ENCODE results near the gene ZMAT3. TPM values are rescaled to one million over a fixed set of nuclear protein-coding genes. Genes with fewer than 3 reads are reported as not detected.

The ZMAT3 gene
- total RNA-seq, 2 experiments from 2014 or later: 14.1 to 15.1 TPM

DNA sequence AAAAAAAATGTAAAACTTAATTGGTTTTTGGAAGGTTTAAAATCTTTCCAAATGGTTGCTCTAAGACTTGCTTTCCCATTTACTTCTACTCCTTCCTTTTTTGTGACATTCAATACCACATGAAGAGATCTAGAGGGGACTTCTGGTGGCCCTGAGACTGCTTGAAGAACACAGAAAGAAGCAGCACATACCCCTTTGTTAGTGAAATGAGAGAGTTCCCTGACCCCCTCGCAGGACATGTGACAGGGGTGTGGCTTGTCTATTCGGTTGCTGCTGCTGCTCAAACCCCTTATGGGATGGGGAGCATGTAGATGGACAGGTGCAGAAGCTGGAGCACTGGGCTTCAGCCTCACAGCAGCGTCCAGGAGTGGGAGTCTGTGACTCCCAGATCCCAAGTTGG lies 71.0 kb downstream of the ZMAT3 start:
- no peak for ATAC-seq
- H3K27ac Mint-ChIP-seq: no peak overlapping the region
- CTCF ChIA-PET: no interaction called here

DNA sequence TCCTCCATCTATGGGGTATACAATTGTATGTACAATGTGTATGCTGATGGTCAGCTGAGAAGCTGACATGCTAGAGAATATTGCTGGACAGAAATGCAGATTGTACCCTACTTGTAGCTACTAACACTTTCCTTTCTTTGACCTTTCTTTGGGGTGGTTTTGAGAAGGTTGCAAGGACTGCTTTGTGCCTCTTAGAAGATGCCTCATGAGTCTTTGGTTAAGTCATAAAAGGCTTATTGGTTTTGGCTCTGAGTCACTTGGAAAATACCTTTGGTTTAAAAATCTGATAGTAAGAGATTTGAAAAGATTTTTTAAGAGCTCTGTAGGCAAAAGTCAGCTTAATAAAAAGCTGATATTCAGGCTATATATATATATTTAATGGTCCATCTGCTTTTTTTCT lies 71.5 kb downstream of the ZMAT3 start:
- ATAC-seq: peak; percentile 60
- H3K36me3 Mint-ChIP-seq: peaks cover 4% of the 10 kb centered on the region
- CTCF ChIA-PET: no interaction called here
- peaks cover 2% of the 10 kb centered on the region for H3K27me3 Mint-ChIP-seq
- H3K9me3 Mint-ChIP-seq (ENCODE audit: low read depth): no peaks in the 10 kb centered on the region
- no peak overlapping the region for H3K27ac Mint-ChIP-seq
- no peak overlapping the region for H3K4me3 Mint-ChIP-seq
- peaks cover 18% of the 10 kb centered on the region for H3K4me1 Mint-ChIP-seq
- DNase-seq: no peak

More for the DNA sequence above, 71.0 kb downstream of the ZMAT3 start:
- H3K4me1 Mint-ChIP-seq: peaks cover 18% of the 10 kb centered on the region
- peaks cover 4% of the 10 kb centered on the region for H3K27me3 Mint-ChIP-seq
- H3K9me3 Mint-ChIP-seq (ENCODE audit: low read depth): no peaks in the 10 kb centered on the region
- H3K4me3 Mint-ChIP-seq: no peak overlapping the region
- peaks cover 4% of the 10 kb centered on the region for H3K36me3 Mint-ChIP-seq
- no peak for DNase-seq

DNA sequence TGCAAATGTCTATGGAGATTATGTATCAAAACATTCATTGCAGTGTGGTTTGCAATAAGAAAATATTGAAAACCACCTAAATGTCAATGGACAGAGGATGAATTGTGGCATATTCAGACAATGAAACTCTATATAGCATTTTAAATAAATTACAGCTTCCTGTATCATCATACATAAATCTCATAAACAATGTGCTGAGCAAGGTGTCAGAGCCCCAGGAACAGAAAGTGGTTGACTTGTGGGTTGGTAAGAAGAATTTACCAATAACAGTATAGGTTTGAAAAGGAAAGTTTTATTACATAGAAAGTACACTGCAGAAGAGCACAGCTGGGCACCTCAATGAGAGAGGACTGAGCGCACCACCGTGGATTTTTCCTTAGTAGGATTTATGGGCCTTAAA lies 75.2 kb downstream of the ZMAT3 start:
- Mint-ChIP-seq H3K27me3 (peaks cover 2% of the 10 kb centered on the region), H3K4me1 (peaks cover 18% of the 10 kb centered on the region), H3K4me3 (no peak overlapping the region), H3K9me3 (ENCODE audit: low read depth) (no peaks in the 10 kb centered on the region), H3K27ac (no peak overlapping the region), H3K36me3 (peaks cover 10% of the 10 kb centered on the region)
- CTCF ChIA-PET: no interaction called here
- DNase-seq (no peak), ATAC-seq (no peak)

DNA sequence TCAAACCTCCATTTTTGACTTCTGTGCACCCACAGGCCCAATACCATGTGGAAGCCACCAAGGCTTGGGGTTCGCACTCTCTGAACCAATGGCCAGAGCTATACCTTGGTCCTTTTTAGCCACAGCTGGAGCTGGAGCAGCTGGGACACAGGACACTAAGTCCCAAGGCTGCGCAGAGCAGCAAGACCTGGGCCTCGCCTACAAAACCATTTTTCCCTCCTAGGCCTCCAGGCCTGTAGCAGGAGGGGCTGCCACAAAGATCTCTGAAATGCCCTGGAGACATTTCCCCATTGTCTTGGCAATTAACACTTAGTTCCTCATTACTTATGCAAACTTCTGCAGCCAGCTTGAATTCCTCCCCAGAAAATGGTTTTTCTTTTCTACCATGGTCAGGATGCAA lies 81.3 kb downstream of the ZMAT3 start:
- DNase-seq: no peak
- ATAC-seq: no peak
- Mint-ChIP-seq H3K36me3 (peaks cover 21% of the 10 kb centered on the region), H3K4me3 (no peak overlapping the region), H3K9me3 (ENCODE audit: low read depth) (peaks cover 30% of the 10 kb centered on the region), H3K27me3 (no peaks in the 10 kb centered on the region), H3K4me1 (no peaks in the 10 kb centered on the region), H3K27ac (no peak overlapping the region)
- CTCF ChIA-PET: no interaction called here

DNA sequence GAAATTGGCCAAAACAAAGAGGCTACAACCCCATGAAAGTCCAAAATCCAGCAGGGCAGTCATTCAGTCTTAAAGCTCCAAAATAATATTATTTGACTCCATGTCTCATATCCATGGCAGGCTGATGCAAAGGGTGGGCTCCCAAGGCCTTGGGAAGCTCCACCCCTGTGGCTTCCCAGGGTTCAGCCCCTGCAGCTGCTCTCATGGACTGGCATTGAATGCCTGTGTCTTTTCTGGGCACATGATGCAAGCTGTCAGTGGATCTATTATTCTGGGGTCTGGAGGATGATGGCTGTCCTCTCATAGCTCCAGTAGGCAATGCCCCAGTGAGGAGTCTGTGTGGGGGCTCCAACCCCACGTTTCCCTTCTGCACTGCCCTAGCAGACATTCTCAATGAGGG lies 81.8 kb downstream of the ZMAT3 start:
- DNase-seq (no peak), ATAC-seq (no peak)
- Mint-ChIP-seq H3K36me3 (peaks cover 21% of the 10 kb centered on the region), H3K27ac (no peak overlapping the region), H3K4me3 (no peak overlapping the region), H3K4me1 (no peaks in the 10 kb centered on the region), H3K9me3 (ENCODE audit: low read depth) (peaks cover 30% of the 10 kb centered on the region), H3K27me3 (no peaks in the 10 kb centered on the region)
- CTCF ChIA-PET: no interaction called here

DNA sequence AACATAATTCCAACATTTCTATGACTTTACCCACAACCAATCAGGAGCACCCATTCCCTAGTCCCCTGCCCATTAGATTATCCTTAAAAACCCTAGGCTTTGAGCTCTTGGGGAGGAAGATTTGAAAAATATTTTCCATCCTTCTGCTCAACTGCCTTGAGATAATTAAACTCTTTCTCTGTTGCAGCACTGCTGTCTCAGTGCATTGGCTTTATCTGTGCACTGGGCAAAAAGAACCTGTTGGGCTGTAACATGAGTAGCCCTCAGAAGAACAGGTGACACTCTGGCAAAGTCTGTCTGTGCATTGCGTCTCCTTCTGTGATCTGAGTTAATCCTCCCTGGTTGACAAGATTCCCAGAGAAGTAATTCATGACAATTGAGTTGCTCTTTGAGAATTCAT lies 83.9 kb downstream of the ZMAT3 start:
- Mint-ChIP-seq H3K36me3 (peaks cover 16% of the 10 kb centered on the region), H3K27me3 (no peaks in the 10 kb centered on the region), H3K4me3 (no peak overlapping the region), H3K9me3 (ENCODE audit: low read depth) (peaks cover 30% of the 10 kb centered on the region), H3K27ac (no peak overlapping the region), H3K4me1 (no peaks in the 10 kb centered on the region)
- CTCF ChIA-PET: no interaction called here
- DNase-seq: no peak
- ATAC-seq: no peak

DNA sequence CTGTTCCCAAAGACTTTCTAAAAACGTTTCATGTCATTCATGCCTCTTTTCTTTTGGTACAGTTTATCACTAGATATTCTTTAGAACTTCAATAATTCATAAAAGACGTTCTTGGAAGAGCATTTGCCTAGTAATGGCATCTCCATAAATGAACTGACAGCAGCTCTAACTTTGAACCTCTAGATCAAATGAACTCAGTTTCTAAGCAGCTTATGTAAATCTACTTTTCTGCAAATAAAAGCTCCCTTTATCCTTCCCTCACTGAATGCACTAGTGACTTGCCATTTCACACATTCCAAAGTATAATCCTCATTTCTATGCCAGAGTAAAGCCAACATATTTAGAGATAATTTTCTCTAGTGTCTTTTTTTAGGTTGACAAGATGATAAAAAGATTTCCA lies 85.2 kb downstream of the ZMAT3 start:
- peaks cover 16% of the 10 kb centered on the region for H3K36me3 Mint-ChIP-seq
- H3K4me3 Mint-ChIP-seq: no peak overlapping the region
- H3K9me3 Mint-ChIP-seq (ENCODE audit: low read depth): peaks cover 30% of the 10 kb centered on the region
- no peaks in the 10 kb centered on the region for H3K27me3 Mint-ChIP-seq
- DNase-seq (no peak), ATAC-seq (no peak)
- H3K4me1 Mint-ChIP-seq: no peaks in the 10 kb centered on the region
- CTCF ChIA-PET: no interaction called here
- H3K27ac Mint-ChIP-seq: no peak overlapping the region

DNA sequence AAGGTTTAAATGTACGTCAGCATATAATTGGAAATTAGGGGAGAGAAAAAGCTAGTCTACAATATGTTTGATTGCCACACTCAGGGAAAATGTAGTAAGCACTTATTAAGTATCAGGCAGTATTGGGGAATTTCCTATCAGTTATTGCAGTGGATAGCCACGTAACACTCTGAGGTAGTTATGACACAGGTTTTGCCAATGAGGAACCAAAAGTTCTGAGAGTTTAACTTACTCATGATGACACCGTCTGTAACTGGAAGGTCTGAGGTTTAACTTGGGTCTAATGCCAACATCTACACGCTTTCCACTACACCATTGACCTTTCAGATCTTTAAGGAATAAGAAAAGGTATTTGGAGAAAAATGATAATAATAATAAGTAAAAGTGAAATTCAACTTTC lies 89.5 kb downstream of the ZMAT3 start:
- Mint-ChIP-seq H3K27ac (no peak overlapping the region), H3K36me3 (no peaks in the 10 kb centered on the region), H3K4me1 (no peaks in the 10 kb centered on the region), H3K4me3 (no peak overlapping the region), H3K9me3 (ENCODE audit: low read depth) (peaks cover 7% of the 10 kb centered on the region), H3K27me3 (no peaks in the 10 kb centered on the region)
- CTCF ChIA-PET: no interaction called here
- DNase-seq (no peak), ATAC-seq (no peak)

DNA sequence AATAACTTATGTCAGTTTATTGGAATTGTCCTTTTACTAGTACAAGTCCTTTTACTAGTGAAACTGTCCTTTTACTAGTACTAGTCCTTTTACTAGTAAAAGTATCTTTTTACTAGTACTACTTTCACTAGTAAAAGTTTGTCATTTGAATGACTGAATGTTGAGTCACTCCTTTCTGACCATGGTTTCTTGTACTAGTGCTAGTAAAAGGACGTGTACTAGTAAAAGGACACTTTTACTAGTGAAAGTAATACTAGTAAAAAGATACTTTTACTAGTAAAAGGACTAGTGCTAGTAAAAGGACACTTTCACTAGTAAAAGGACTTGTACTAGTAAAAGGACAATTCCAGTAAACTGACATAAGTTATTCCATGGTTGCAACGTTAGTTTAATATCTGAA lies 96.3 kb downstream of the ZMAT3 start:
- Mint-ChIP-seq H3K27ac (no peak overlapping the region), H3K4me1 (no peaks in the 10 kb centered on the region), H3K4me3 (no peak overlapping the region), H3K27me3 (peaks cover 5% of the 10 kb centered on the region), H3K9me3 (ENCODE audit: low read depth) (peaks cover 5% of the 10 kb centered on the region), H3K36me3 (peaks cover 1% of the 10 kb centered on the region)
- no peak for DNase-seq
- no peak for ATAC-seq
- CTCF ChIA-PET: no interaction called here

DNA sequence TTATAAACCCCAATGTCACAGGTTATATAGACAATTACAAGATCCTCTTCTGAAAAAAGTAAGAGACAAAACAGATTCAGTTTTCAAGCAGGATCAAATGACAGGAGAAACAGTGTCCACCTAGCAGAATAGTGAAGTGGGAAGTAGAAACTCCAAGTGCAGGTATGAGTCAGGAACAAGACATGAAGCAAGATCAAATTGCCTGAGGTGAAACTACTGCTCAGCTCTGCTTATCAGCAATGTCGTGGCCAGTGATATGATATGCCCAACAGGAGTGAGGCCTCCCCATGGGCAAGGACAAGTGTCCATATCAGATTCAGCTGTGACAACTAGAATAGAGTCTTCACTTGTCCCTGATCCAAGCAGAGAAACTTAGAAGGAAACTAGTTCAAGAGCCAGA lies 100.0 kb downstream of the ZMAT3 start:
- Mint-ChIP-seq H3K9me3 (ENCODE audit: low read depth) (peaks cover 5% of the 10 kb centered on the region), H3K4me3 (no peak overlapping the region), H3K27me3 (peaks cover 5% of the 10 kb centered on the region), H3K4me1 (peaks cover 8% of the 10 kb centered on the region), H3K36me3 (peaks cover 1% of the 10 kb centered on the region), H3K27ac (no peak overlapping the region)
- CTCF ChIA-PET: no interaction called here
- no peak for DNase-seq
- ATAC-seq: no peak

DNA sequence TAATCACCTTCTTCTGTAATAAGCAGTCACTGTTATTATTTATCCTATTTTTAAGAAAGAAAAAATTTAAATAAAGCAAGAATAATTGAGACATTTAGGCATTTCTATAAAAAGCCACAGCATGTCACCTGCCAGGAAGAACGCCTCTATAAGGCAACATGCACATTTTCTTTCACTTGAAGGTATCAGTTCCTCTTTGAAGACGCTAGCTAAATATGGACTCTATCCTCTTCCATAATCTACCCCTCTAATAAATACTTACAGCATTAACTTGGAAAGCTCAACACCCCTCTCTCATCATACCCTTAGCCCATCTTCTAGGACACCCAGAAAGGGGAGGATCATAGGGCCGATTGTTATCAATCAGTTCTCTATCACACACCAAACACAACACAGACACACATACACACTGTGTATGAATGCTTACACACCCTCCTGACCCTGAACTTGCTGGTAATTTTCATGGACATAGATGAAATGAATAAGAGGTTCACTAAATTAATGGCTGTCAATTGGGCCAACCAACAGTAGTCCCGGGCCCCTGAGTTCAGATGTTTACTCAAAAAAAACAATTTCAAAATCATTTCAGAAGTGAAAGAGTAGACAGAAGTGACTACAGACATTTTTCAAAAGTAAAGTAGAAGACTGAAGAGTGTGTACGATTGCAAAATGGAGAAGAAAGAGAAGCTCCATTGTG lies 102.5 kb downstream of the ZMAT3 start:
- Mint-ChIP-seq H3K4me1 (peaks cover 9% of the 10 kb centered on the region), H3K27ac (no peak overlapping the region), H3K4me3 (no peak overlapping the region), H3K27me3 (peaks cover 3% of the 10 kb centered on the region), H3K36me3 (peaks cover 1% of the 10 kb centered on the region), H3K9me3 (ENCODE audit: low read depth) (peaks cover 3% of the 10 kb centered on the region)
- DNase-seq (no peak), ATAC-seq (no peak)
- CTCF ChIA-PET: no interaction called here

Other genes starting within 250 kb of the ZMAT3 start
- gene PIK3CA, start 76.5 kb upstream of the ZMAT3 start, total RNA-seq: 10 to 100 TPM; 18.5 to 19.7 TPM
- gene KCNMB3, start 179.3 kb upstream of the ZMAT3 start, total RNA-seq: 1 to 10 TPM; 1.4 TPM